ENCODE data around the gene GBE1.
A peak's percentile ranks its signal among the peaks of the same experiment; 100 is the strongest.
"Not testable (repeated sequence)": the region's sequence is repeated elsewhere in the genome, so short reads cannot be mapped to it uniquely, and the experiment has no call there.

The GBE1 gene

DNA sequence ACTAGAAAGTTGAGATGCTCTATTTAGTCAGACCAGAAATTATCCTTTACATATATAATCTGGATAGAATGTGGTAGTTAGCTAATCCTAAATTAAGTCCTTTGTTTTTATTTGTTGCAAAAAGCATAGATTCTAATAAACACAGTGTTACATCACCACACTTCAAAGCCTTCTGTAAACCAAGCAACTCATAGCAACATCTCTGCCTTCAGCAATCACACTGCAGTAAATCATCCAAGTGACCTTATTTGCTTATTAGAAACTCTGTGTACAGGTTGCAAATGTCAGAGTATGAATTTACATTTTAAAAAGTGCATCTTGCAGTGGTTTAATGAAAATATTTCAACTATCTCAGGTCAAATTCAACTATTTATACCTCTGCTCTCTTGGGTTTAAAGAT lies 242.5 kb downstream of the GBE1 start:
- no peak for DNase-seq

DNA sequence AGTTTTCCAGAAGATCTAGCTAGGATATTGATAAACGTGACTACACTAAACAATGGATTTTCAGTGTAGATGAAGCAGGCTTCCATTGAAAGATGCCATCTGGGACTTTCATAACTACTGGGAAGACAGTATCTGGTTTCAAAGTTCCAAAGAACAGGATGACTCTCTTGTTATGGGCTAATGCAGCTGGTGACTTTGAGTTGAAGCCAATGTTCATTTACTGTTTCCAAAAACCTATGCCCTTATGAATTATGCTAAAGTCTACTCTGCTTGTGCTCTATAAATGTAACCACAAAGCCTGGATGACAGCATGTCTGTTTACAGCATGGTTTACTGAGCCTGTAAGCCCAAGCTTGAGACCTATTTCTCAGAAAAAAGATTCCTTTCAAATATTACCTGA lies 245.4 kb downstream of the GBE1 start:
- DNase-seq = no peak

DNA sequence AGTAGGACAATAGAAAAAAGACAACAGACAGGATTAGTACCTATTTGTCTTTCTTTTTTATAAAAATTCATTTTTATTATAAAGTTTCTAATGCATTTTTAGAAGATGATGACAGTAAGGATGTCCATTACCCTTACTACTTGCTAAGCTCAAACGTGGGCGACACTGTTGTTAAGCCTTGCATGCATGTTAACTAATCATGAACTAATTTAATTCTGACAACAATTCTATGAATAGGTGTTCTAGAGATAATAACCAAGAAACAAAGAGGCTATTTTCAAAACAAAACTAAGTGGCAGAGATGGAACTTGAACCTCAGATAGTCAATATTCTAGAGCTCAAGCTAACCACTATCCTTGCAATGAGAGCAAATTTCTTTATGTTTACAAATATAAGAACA lies 247.9 kb downstream of the GBE1 start:
- no peak for DNase-seq

DNA sequence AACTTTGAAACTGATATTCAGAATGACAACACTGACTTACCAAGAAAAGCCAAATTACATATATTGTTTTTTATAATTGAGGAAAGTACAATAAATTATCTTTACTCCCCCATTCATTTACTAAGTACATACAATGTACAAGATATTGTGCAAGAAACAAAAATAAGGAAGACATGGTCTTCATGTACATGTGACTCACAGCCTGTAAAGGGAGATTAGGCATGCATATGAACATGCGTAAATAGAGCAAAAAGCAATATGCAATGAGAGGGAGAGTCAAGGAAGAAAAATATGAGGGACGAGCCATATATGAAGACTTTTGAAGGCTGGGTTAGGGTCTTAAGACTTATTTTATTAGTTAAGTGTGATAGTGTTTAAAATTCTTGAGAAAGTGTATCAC lies 258.4 kb downstream of the GBE1 start:
- DNase-seq = no peak

DNA sequence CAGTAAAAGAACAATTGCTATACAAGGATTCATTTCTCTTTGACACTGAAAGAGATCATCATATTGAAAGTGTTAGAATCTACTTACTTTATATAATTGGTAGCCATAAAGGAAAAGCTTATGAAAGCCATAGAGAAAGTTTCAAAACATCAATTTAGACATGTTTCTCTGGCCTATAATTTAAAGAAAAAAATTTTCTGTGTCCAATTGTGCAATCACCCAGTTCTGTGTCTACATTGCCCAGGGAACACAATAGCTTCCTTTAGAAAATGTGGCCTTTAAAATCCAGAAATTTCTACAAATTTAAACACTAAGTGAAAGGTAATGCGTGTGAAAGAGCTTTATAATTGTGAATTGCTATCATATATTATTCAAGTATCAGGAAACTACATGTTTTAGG lies 259.2 kb downstream of the GBE1 start:
- no peak for DNase-seq

DNA sequence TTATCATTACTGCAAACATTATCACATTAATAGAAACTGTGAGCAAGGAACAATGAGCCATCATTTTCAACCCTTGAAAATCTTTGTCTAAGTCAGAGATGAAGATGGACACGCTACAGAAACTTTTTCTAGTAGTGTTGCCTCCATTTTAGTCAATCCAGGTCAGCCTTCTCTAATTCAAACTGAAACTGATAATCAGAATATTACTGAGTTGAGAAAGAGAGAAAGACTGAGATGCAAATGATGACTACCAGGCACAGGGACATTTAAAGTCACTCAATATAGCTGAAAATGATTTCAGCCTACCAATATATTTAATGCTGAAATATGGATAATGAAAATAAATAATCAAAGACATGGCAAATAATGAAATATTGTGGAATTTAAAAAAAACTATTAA lies 261.4 kb downstream of the GBE1 start:
- no peak for DNase-seq

DNA sequence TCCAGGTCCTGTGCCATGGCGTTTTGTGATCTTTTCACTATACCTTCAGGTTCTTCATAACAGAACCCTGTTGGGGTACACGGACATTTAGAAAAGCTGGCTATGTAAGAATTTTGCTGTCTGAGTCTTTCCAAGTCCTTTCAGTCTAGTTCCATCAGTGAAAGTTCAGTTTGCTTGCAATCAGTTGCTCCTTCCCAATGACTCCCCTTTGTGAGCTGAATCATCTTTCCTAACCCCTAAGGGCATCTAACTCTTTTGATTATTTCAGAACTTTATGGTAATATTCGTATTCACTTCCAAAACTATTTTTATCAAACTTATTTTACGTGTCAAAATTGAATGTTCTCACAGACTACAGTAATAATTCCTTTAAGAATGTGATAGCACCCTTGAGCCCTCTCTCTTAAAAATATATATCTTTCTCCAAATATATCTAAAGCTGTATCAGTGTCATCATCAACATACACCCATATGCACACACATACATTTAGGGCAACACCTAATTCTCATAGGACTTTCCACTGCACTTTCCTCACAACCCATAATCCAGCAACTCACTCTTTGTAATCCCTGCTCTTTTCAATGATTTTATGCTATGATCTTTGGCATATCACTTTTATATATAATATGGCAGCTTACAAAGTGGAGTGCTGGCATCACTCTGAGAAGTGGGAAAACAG lies 263.7 kb downstream of the GBE1 start:
- no peak for DNase-seq

DNA sequence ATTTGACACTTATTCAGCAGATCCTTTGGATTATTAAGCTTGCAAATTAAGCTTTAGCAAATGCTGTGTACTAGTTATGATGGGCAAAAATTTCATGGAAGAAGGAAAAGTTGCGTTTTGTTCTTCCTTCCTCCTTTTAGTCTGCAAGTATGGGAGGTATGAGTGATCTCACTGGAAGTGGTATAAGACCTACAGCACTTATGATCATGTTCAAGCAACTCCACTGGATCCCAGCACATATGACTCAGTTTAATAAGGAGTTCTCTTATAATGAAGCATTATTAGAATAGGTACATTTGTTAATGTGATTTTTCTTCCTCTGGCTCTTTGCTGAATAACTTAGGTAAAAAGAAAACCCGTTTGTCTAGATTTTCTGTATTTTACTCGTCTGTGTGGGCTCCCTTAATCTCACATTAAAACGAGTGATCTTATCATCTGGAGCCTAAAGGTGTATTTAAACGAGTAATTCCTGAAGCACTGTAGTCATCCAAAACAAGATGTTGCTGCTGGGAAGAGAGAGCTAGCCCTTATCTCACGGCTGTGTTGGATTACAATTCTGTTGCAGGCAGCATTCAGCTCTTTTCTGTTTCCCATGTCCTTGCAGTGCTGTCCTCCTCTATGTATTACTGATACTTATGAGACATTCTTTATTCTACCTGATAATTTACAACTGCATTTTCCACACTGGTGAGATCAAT lies 264.9 kb downstream of the GBE1 start:
- no peak for DNase-seq

DNA sequence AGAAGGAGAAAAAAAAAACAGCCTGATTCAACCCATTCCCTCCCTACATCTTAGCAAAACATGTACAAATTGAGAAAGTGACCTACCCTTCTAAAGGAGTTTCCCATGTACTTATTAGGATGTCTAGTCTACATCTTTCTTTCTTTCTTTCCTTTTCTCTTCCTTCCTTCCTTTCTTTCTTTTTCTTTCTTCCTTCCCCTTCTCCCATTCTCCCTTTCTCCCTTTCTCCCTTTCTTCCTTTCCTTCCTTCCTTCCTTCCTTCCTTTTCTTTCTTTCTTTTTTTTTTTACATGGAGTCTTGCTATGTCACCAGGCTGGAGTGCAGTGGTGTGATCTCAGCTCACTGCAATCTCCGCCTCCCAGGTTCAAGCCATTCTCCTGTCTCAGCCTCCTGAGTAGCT lies 269.0 kb downstream of the GBE1 start:
- DNase-seq = not testable (repeated sequence)

DNA sequence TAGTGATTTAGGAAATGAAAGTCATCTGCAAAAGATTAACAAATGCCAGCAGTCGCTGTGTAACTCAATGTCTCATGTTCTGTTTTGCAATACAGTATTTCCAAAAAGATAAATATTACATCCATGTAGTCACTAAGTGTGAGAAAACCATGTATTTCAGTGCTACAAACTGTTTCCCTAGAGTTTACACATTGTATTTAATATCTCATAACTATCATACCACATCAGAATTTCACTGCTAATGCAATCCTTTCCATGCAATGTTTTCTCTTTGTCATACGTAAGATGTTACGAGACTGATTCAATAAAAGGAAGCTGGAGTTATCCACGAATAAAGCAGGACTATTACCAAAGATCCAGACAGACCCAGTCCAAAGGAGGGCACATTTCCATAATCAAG lies 269.4 kb downstream of the GBE1 start:
- DNase-seq = no peak

DNA sequence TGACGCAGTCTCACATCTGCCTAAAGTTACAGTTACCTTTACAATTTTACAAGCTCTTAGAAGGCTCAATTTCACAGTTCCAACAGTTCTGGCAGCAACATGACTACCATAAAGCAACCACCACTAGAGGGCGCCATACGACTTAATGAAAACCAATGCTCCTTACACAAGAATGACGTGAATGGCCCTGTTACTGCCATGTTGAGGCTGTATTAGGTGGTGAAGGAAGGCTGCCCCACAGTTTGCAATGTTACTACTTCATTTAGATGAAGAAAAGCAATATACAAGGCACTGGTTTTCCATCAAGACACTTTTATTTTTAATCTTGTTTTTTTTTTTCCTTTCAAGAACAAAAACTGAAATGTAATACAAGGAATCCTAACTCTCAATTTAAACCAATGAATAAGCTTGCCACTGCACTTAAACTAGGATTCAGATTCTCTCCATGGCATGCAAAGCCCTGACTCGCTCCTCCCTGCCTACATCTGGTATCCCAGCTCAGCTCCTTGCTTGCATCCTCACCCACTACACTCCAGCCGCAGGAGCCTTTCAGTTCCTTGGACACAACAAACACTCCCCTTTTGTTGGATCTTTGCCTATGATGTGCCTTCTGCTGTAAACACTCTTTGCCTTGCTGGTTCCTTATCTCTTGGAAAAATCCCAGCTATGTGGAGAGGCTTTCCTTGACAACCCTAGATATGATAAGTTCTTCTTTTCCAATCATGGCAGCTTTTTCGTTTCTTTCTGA lies 270.7 kb downstream of the GBE1 start:
- peak; percentile 50 for DNase-seq

DNA sequence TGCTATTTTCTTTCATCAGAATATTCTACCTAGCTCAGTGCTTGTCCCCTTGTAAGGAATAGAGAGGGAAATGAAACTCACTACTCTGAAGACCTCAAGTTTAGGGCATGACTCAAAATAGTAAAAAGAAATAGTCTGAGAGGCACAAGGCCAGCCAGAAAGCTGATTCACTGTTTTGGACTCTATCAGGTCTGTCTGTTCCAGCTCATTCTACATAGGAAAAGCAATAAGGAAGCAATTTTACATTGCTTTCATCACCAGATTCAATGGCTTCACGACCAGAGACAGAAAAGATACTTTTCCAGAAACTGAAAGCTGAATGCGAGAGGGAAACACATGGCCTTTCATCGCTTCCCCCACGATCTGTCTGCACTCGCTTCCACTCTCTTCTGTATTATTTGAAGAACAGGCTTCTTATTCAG lies 276.0 kb downstream of the GBE1 start:
- no peak for DNase-seq

DNA sequence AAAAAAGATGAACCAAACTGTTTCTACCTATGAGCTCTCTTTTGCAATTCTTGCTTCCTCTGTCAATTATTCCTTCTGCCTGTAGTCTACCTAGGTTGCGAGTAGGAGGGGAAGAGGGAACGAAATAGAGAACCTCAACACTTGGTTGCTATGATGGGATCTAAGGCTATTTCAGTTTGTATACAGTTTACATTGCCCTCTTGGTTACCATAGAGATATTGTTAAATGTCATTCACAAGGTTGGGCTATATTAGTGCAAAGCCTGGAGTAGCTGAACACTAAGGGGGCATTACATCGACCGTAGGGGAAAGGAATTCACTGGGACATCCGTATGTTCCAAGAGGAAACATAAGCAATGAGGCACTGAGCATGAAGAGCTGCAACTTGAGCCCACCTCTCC lies 276.9 kb downstream of the GBE1 start:
- no peak for DNase-seq

DNA sequence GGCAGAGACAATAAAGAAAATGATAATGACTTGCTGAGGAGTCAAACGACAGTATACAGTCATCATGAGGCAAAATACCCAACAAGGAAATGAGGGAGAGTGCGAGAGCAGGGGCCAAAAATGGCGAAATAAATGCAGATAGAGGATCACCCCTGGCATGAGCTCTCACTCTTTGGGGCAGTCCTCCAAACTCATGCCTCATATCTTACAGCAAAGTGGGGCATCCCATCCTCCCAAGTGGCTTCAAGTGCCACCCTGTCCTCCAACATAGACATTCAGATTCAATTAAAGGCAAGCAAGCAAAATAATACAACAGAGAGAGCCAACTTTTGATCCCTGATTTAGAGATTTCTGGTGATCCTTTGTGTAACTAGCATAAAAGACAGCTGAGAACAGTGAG lies 278.4 kb downstream of the GBE1 start:
- no peak for DNase-seq

DNA sequence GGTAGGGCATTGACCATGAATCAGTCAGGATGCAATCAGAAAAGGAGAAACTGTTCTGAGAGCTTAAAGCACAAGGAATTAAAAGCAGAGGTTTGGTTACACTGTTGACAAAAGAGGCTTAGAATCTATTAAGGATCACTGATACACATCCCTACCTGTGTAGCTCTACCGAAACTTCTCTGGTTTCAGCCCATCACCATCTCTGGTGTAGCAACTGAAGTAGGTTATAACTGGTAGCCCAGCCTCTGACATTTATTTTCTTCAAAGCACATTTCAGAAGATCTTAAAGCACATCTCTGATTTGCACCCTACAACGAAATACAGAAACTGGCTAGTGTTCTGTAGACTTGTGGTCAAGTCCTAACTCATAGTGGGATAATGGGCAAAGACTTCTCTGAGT lies 283.7 kb downstream of the GBE1 start:
- DNase-seq = no peak

DNA sequence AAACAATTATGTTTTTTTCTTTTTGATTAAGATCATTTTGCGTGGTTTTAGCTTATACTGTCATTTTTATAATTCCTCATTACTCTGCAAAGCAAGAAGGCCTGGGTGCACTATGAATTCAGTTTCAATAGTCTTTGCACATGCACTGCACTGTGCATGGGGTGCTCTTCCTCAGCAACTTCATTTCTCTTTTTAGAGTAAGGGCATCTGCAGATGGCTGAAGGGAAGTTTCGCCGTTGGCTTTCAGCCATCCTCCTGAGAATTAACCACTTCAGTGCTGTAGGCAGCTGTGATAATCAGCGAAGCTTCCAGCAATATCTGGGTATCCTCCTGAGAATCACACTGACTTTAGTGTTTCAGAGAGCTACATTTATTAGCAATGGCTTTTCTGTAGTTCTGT lies 284.8 kb downstream of the GBE1 start:
- DNase-seq = no peak

DNA sequence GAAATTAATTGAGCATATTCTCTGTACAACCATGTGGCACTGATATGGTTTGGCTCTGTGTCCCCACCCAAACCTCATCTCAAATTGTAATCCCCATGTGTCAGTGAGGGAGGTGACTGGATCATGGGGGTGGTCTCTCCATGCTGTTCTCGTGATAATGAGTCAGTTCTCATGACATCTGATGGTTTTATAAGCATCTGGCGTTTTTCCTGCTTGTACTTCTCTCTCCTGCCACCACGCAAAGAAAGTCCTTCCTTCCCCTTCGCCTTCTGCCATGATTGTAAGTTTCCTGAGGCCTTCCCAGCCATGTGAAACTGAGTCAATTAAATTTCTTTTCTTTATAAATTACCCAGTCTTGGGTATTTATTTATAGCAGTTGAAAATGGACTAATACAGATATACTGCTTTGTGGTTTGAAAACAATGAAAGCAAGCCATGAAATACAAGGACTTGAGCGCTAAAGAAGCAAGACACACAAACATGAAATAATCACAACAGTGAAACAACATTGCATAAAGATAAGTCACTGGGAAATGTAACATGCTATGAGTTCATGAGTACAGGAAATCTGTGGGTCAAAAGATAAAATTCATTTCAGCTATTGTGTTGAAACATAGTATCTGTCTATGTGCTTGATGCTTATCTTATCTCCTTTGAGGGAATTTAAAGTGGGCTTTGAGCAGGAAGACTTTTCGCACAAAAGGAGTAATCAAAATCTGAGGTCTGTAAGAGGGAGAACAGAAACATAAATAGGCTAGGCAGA lies 288.7 kb downstream of the GBE1 start:
- no peak for DNase-seq

DNA sequence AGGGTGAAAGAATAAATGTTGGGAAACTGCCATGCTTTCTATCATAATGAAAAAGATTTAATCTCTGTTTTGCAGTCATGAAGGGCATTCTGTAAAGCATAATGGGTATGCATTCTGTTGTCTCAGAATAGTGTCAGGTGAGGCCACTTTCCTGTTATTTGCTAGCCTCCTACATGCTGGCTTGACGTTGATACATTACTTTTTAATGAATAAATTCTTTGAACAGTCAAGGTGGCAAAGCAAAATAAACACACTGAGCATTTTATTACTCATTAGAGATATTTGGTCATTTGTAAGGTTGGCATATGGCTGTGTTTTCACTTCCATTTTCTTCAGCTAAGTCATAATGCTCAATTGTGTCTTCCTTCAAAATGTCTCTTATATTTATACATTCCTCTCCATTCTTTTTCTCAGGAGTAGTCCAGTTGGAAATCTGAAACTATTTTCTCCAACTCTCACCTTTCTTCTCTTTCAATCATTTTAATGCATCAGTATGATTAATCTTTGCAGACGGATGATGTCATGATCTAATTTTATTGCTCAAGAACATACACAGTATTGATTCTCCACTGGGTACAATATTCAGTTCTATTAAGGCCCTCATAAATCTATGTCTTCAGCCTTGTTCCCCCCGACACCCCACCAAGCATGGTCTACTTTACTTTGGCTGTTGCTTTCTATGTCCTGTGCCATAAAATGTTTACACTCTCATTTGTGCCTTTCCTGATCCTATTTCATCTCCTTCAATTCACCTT lies 290.7 kb downstream of the GBE1 start:
- no peak for DNase-seq

DNA sequence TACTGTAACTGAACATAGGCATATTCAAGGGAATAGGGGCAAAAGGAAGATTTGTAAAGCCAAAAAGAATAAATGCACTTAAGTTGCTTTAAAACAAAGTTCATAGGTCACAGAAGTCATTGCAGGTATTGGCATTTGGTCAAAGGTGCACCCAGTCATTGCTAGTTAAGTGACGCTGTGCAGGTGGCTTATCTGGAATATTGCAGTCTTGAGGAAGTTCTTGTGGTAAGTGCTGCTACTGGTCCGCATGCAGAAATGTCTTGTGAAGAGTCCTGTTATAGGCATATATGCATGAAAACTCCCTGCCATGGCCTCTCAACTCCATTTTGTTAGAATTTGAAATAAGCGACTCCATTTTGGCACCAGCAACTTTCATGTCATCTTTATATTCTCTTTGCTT lies 293.1 kb downstream of the GBE1 start:
- no peak for DNase-seq

DNA sequence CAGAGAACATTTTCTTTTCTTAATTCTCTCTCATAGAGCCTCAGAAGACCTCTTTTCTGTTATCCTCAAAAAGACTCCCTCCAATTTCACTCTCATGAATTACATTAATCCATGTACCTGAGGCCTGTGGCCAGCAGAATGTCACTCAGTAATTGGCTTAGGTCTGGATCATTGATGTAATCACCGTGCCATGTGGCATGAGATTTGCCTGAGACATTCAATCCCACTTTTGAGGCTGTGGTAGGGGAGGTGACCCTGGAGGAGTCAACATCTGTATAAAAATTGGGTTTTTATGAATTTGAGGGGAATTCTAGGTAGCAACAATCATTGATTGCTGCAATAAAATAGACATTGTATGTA lies 295.3 kb downstream of the GBE1 start:
- no peak for DNase-seq

DNA sequence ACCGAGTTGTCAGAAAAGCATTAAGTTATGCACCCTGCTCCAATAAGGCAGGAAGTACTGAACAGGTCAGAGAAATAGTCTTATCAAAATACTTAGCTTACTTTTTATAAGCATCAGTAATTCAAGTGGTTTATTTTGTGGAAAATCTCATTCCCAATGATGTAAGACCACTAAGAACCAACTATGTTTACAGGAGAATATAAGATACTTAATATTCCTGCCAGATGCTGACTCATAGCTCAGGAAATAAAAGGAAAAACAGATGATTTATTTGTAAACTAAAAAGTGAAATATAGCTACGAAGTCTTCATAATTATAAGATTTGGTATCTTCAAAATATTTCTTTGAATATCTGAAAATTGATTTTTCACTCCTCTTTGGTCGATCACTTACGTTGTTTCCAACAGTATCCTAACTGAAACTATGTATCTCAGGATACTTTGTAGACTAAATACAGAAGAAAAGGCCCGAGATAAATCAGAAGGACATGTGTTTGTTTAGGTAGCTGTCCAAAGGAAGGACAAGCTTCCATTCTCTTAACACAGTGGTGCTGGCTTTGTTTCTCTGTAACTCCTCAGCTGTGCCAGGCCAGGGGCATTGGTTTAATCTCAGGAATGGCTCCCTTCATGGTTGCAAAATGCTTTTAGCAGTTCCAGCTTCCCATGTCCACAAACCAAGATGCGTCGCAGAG lies 295.8 kb downstream of the GBE1 start:
- no peak for DNase-seq

DNA sequence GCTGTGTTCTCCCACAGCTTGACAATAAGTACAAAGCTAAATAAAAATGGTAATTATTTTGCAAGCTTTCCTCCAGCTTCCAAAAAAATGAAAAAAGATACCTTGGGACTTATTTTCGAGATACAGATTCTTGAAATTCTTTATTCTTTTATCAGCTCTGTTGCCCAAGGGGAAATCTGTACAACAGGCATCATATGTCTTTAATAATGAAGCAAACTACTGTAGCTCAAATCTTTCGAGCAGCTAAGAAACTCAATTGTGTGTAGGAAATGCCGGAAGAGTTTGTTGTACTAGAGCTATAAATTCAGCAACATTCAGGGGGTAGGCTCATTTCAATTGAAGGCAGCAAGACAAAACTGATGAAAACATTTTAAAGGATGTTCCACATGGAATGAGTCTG lies 297.7 kb downstream of the GBE1 start:
- DNase-seq = no peak
